Chondrocyte (in vitro differentiated cells): ENCODE measurements around the gene PRDM13. TPM values are rescaled to one million over a fixed set of nuclear protein-coding genes. Genes with fewer than 3 reads are reported as not detected.

ENCODE experiments used
- DNase-seq: peaks from one replicate; pipeline ENCODE4 v3.0.0; 2021; ENCODE audit warnings: mixed read lengths, low spot score
- H3K27ac Mint-ChIP-seq: one replicate; pipeline ENCODE4 v1.8.0; 2021; ENCODE audit warnings: mild to moderate bottlenecking, moderate library complexity, mixed read lengths; ENCODE audit not compliant: unreplicated experiment
- H3K27me3 Mint-ChIP-seq: 2 replicates; pipeline ENCODE4 v1.8.0; 2021; ENCODE audit warnings: low read depth, mixed read lengths
- H3K36me3 Mint-ChIP-seq: 2 replicates; pipeline ENCODE4 v1.8.0; 2021; ENCODE audit warnings: low read depth, mixed read lengths
- H3K4me1 Mint-ChIP-seq: 2 replicates; pipeline ENCODE4 v1.8.0; 2021; ENCODE audit warnings: low read depth, mild to moderate bottlenecking, mixed read lengths
- H3K4me3 Mint-ChIP-seq: one replicate; pipeline ENCODE4 v1.8.0; 2021; ENCODE audit warnings: mild to moderate bottlenecking, moderate library complexity, mixed read lengths; ENCODE audit not compliant: unreplicated experiment
- H3K9me3 Mint-ChIP-seq: 2 replicates; pipeline ENCODE4 v1.8.0; 2021; ENCODE audit warnings: low read depth, mixed read lengths
- total RNA-seq: library from RNA; stranded (reverse); gene quantifications from 3 replicates; pipeline ENCODE4 v1.2.1, GENCODE V29; 2021
- TF ChIP-seq, protein P1 (sequence below): fragments of 200-600 bp; sonication (generic); IDR thresholded peaks from 2 replicates; pipeline ENCODE4 v1.5.0; 2021; ENCODE audit warnings: antibody characterized with exemption, mild to moderate bottlenecking, moderate library complexity

PRDM13 gene
- total RNA-seq, 1 donor from 2014 or later = not detected

DNA sequence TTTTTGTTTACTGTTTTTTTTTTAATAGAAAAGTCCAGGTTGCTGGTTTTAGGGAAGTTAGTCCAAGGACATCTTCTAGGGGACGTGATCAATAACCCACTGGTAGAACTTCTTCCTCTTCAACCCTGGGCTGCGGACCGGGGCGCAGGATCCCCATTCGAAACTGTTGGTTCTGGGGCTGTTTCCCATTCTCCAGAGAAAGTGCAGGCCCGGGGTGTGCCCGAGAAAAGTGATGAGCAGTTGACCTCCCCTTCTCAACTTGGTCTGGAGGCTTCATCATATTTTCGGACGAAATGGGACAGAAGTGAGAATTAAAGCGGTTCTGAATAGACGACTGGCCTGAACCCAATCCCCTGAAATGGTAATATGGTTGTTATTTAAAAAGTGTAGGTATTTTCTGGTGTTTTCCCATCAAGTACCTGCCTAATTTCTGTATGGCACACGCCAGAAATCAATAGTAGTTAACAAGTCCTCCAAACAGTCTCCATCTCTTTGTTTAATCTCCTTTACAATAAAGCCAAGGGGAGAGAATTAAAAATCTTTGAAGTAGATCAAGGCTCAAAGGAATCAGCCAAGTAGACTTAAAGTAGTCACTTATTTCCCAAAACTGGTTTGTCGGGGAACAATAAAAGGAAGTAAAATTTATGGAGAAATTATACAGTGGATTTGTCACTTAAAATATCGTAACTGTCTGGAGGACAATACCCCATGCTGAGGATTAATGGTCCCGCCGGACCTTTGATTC lies 550 bp upstream of the PRDM13 start:
- TF ChIP-seq, protein P1, sequence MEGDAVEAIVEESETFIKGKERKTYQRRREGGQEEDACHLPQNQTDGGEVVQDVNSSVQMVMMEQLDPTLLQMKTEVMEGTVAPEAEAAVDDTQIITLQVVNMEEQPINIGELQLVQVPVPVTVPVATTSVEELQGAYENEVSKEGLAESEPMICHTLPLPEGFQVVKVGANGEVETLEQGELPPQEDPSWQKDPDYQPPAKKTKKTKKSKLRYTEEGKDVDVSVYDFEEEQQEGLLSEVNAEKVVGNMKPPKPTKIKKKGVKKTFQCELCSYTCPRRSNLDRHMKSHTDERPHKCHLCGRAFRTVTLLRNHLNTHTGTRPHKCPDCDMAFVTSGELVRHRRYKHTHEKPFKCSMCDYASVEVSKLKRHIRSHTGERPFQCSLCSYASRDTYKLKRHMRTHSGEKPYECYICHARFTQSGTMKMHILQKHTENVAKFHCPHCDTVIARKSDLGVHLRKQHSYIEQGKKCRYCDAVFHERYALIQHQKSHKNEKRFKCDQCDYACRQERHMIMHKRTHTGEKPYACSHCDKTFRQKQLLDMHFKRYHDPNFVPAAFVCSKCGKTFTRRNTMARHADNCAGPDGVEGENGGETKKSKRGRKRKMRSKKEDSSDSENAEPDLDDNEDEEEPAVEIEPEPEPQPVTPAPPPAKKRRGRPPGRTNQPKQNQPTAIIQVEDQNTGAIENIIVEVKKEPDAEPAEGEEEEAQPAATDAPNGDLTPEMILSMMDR = no peak
- Mint-ChIP-seq H3K4me1 (peaks cover 18% of the 10 kb centered on the region), H3K9me3 (no peaks in the 10 kb centered on the region)

DNA sequence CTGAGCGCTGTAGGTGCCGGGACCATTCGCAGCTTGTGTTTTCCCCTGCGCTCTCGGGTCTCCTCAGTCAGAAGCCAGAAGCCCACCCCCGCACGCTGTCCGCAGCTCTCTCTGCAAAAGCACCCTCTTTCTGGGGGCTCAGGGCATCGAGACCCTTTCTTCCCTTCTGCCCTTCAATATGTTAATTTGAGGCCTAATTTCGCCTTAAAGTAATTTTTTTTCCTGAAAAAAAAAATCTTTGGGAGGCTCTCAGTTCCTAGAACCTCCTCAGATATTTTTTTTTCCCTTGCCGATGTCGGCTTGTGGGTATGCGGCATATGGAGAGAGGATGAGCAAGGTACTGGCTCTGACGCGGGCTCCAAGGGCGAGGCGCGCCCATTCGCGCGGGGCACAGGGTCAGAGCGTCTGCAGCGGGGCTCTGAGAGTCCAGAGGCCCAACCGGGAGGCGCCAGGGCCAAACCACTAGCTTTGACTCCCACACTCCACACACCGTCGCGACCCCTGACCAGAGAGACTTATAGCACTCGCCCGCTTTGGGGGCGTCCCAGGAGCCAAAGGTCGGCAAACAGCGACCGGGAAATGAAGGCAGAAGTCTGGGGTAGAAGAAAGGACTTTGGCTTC lies 893 bp downstream of the PRDM13 start:
- Mint-ChIP-seq H3K9me3 (no peaks in the 10 kb centered on the region), H3K4me3 (no peak overlapping the region), H3K27me3 (peaks cover 89% of the 10 kb centered on the region), H3K36me3 (peaks cover 2% of the 10 kb centered on the region), H3K4me1 (peaks cover 15% of the 10 kb centered on the region), H3K27ac (no peak overlapping the region)
- no peak for DNase-seq
- TF ChIP-seq, protein P1 = no peak

More for the DNA sequence above, 550 bp upstream of the PRDM13 start:
- Mint-ChIP-seq H3K27me3 (peaks cover 88% of the 10 kb centered on the region), H3K36me3 (peaks cover 2% of the 10 kb centered on the region), H3K4me3 (no peak overlapping the region), H3K27ac (no peak overlapping the region)
- no peak for DNase-seq

DNA sequence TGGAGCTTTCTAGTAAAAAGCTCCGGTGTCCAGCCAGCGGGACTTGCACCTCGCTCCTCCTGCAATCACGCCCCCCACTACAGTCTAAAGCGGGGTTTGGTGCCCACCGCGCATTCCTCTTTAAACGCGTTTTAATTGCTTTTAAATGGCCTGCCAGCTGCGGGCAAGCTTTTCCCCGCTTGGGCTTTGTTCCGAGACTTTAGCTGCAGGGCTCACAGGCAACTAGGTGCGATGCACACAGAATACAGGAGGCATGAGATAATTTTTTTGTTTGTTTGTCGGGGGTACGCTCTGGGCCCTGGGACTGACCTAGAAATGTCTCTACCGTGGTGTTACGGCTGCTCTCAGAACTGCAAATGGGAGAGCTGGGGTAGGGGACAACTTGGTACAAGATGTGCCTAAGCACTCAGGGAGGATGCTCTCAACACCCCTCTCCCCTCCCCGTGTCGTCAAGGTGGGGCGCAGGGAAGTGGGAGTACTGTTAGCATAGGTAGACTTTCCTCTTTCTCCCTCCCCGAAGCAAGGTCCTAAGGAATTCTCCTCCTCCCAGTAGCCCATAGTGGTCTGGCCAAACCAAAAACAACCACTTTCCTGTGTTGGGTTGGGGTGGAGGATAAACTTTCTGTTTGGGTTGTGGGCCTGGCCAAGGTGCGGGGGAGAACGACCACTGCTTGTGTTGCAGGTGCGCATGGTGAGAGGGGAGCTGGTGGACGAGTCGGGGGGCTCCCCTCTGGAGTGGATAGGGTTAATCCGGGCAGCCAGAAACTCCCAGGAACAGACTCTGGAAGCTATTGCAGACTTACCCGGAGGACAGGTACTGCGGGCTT lies 1.6 kb downstream of the PRDM13 start:
- no peak overlapping the region for H3K4me3 Mint-ChIP-seq
- no peak for DNase-seq
- peaks cover 90% of the 10 kb centered on the region for H3K27me3 Mint-ChIP-seq
- TF ChIP-seq, protein P1 = no peak
- no peaks in the 10 kb centered on the region for H3K9me3 Mint-ChIP-seq
- H3K27ac Mint-ChIP-seq = no peak overlapping the region
- H3K36me3 Mint-ChIP-seq = peaks cover 2% of the 10 kb centered on the region
- H3K4me1 Mint-ChIP-seq = peaks cover 10% of the 10 kb centered on the region

DNA sequence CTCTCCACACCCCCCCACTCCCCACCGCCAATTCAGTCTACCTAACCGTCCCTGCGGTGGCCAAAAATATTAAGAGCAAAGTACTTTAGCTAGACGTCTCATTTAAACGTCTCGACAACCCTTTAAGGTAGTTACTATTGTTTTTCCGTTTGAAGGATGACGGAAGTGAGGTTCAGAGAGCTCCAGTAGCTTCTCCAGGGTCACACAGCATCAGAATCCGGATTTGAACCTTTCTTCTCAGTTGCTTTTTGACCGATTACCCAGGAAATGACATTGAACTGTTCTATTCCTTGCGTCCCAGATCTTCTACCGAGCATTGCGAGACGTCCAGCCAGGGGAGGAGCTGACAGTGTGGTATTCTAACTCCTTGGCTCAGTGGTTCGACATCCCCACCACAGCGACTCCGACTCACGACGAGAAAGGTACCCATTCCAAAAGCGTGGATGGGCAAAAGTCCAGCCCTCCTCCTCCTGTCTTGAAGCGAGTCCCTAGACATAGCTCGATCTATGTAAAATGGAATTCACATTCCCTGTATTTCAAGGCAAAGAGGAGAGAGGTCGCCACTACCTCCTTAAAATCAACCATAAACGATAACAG lies 2.4 kb downstream of the PRDM13 start:
- H3K27me3 Mint-ChIP-seq = peaks cover 84% of the 10 kb centered on the region
- TF ChIP-seq, protein P1 = no peak

More for the DNA sequence above, 2.4 kb downstream of the PRDM13 start:
- no peak for DNase-seq
- H3K9me3 Mint-ChIP-seq = no peaks in the 10 kb centered on the region
- peaks cover 2% of the 10 kb centered on the region for H3K36me3 Mint-ChIP-seq
- no peak overlapping the region for H3K27ac Mint-ChIP-seq
- H3K4me1 Mint-ChIP-seq = peaks cover 3% of the 10 kb centered on the region
- no peak overlapping the region for H3K4me3 Mint-ChIP-seq
